Measurements from ENCODE around the gene AUTS2.

Gene AUTS2

GRCh38 chr7:70618020-70618551 lies 1019.8 kb downstream of the AUTS2 start:
- H3K4me3 ChIP-seq (replicated peaks; ENCODE audit: low read depth, low read length): no peak overlapping the region
- no peak for TF ChIP-seq CTCF (IDR thresholded peaks at IDR 0.05; ENCODE audit: low read depth, low read length, missing control alignments)
- DNase-seq (ENCODE audit: extremely low read depth, low read depth): no peak

GRCh38 chr7:70619130-70619529 lies 1020.9 kb downstream of the AUTS2 start:
- TF ChIP-seq CTCF (IDR thresholded peaks at IDR 0.05; ENCODE audit: low read depth, low read length, missing control alignments): no peak
- no peak for DNase-seq (ENCODE audit: extremely low read depth, low read depth)
- H3K4me3 ChIP-seq (replicated peaks; ENCODE audit: low read depth, low read length): no peak overlapping the region

DNA sequence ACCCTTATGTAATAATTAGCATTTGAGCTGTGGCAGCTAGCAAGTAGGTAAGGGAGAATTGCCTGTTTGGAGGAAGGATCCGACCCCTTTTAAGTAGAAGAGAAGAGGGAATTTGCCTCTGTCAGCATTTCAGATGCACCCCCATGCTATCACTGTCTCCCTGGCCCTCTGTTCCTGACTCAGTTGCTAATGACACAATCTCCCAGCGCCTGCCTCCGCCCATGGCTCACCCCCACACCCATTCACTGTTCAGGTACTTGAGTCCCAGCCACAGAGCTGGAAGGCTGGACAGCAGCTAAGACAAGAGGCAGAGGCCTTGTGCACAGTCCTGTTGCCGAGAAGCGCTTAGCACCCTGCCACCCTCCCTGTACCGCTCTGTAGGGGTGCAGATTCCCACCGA lies 1021.4 kb downstream of the AUTS2 start:
- no peak for TF ChIP-seq CTCF (IDR thresholded peaks at IDR 0.05; ENCODE audit: low read depth, low read length, missing control alignments)
- no peak for DNase-seq (ENCODE audit: extremely low read depth, low read depth)
- no peak overlapping the region for H3K4me3 ChIP-seq (replicated peaks; ENCODE audit: low read depth, low read length)

DNA sequence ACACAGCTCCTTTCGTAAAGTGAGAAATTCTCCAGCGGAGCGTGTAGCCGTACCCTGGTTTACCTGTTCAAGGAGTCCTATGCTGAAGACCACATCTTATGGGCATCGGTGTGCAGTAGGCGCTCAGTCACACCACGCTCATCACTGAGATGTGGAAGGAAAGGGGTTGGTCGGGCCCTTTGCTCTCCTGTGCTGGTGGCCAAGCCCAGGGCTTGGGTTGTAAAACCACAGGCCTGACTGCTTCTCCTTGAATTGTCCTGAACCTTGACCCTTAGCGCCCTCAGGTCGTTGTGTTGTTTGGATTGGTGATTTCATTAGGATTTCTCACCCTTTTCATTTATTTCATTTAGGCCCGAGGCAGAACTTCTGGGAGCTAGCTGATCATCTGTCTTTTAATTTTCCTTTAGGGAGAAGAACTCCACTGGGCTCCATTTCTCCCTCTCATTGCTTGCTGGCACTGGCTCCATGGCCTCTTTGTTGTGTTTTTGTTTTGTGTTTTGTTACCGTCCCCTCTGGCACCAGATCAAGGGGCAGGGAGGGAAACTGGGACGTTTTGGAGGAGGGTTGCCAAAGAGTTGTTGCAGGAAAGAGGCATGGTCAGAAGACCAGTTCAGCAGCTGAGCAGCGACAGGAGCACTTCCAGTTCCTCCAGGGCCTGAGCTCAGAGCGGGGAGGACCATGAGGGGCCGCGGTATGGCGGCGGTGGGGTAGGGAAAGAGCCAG lies 1022.2 kb downstream of the AUTS2 start:
- H3K4me3 ChIP-seq (replicated peaks; ENCODE audit: low read depth, low read length): no peak overlapping the region
- no peak for DNase-seq (ENCODE audit: extremely low read depth, low read depth)
- no peak for TF ChIP-seq CTCF (IDR thresholded peaks at IDR 0.05; ENCODE audit: low read depth, low read length, missing control alignments)

GRCh38 chr7:70621954-70622600 lies 1023.8 kb downstream of the AUTS2 start:
- TF ChIP-seq CTCF (IDR thresholded peaks at IDR 0.05; ENCODE audit: low read depth, low read length, missing control alignments): no peak
- H3K4me3 ChIP-seq (replicated peaks; ENCODE audit: low read depth, low read length): no peak overlapping the region
- DNase-seq (ENCODE audit: extremely low read depth, low read depth): no peak

GRCh38 chr7:70622936-70623335 lies 1024.7 kb downstream of the AUTS2 start:
- no peak for TF ChIP-seq CTCF (IDR thresholded peaks at IDR 0.05; ENCODE audit: low read depth, low read length, missing control alignments)
- no peak overlapping the region for H3K4me3 ChIP-seq (replicated peaks; ENCODE audit: low read depth, low read length)
- DNase-seq (ENCODE audit: extremely low read depth, low read depth): no peak

Measured in HFF-Myc (cell line).